Measurements from ENCODE around the gene FAM209B. TPM values are rescaled to one million over a fixed set of nuclear protein-coding genes. Genes with fewer than 3 reads are reported as not detected.

Gene FAM209B
- total RNA-seq, 1 experiment from 2014 or later: 0.92 TPM

- H3K27ac Mint-ChIP-seq: no peak overlapping the region
- Histone ChIP-seq H4K91ac (ENCODE audit: insufficient read length, low read depth, low read length) (no peak overlapping the region), H3K79me2 (ENCODE audit: insufficient read depth, low read length) (no peaks in the 10 kb centered on the region), H3K4ac (ENCODE audit: low read depth, low read length) (no peak overlapping the region), H4K8ac (replicated peaks; ENCODE audit: insufficient read length, low read depth, low read length) (no peak overlapping the region), H2BK120ac (ENCODE audit: low read depth, low read length, poor library complexity, severe bottlenecking) (no peak overlapping the region), H3K9me3 (ENCODE audit: control insufficient read depth, low read depth, low read length) (no peaks in the 10 kb centered on the region), H4K20me1 (ENCODE audit: control insufficient read depth, insufficient read depth, insufficient read length) (no peaks in the 10 kb centered on the region), H3K27ac (ENCODE audit: insufficient read length, low read depth, low read length) (no peak overlapping the region), H2BK12ac (ENCODE audit: insufficient read length, low read depth, low read length) (no peak overlapping the region), H2BK5ac (ENCODE audit: insufficient read length, low read length) (no peak overlapping the region), H3K4me2 (ENCODE audit: insufficient read depth, insufficient read length, low read length) (no peak overlapping the region), H2BK15ac (ENCODE audit: low read depth, low read length) (no peak overlapping the region), H3T11ph (ENCODE audit: low read length) (no peak overlapping the region), H3K56ac (ENCODE audit: insufficient read length, low read depth, low read length) (no peak overlapping the region), H3K23me2 (ENCODE audit: insufficient read length, low read depth, low read length, poor library complexity, severe bottlenecking) (no peaks in the 10 kb centered on the region), H3K4me1 (ENCODE audit: insufficient read depth, low read length) (no peaks in the 10 kb centered on the region), H3K23ac (ENCODE audit: insufficient read length, low read depth, low read length) (no peak overlapping the region), H2BK20ac (ENCODE audit: low read depth, low read length, poor library complexity, severe bottlenecking) (no peak overlapping the region), H3K9ac (ENCODE audit: extremely low read depth, insufficient read length, low read length) (no peak overlapping the region), H3K79me1 (ENCODE audit: insufficient read depth, low read depth, low read length, poor library complexity, severe bottlenecking) (no peaks in the 10 kb centered on the region), H3K18ac (ENCODE audit: insufficient read length, low read depth, low read length) (no peak overlapping the region), H2AFZ (ENCODE audit: low read length) (no peak overlapping the region), H3K27me3 (ENCODE audit: insufficient read depth, low read length) (no peaks in the 10 kb centered on the region), H4K5ac (ENCODE audit: insufficient read length, low read depth, low read length) (no peak overlapping the region), H2AK5ac (ENCODE audit: insufficient read length, low read length) (no peak overlapping the region), H3K14ac (ENCODE audit: insufficient read depth, low read length) (no peak overlapping the region)
- no peaks in the 10 kb centered on the region; a peak in 2 of 5 replicates for H3K9me3 Mint-ChIP-seq
- H3K36me3 Mint-ChIP-seq (ENCODE audit: insufficient read depth in 1 of 3, low read depth in 3 of 3): no peaks in the 10 kb centered on the region
- no CpG with 5 or more reads among the region's 9 CpGs for WGBS (ENCODE audit: extremely low coverage, insufficient read length, low lambda C conversion rate)
- H3K4me3 Mint-ChIP-seq: no peak overlapping the region
- peaks cover 2% of the 10 kb centered on the region; the same call in 1 of the 2 replicates for H3K27me3 Mint-ChIP-seq (ENCODE audit: low read depth)
- TF ChIP-seq, protein P1, sequence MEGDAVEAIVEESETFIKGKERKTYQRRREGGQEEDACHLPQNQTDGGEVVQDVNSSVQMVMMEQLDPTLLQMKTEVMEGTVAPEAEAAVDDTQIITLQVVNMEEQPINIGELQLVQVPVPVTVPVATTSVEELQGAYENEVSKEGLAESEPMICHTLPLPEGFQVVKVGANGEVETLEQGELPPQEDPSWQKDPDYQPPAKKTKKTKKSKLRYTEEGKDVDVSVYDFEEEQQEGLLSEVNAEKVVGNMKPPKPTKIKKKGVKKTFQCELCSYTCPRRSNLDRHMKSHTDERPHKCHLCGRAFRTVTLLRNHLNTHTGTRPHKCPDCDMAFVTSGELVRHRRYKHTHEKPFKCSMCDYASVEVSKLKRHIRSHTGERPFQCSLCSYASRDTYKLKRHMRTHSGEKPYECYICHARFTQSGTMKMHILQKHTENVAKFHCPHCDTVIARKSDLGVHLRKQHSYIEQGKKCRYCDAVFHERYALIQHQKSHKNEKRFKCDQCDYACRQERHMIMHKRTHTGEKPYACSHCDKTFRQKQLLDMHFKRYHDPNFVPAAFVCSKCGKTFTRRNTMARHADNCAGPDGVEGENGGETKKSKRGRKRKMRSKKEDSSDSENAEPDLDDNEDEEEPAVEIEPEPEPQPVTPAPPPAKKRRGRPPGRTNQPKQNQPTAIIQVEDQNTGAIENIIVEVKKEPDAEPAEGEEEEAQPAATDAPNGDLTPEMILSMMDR (conservative IDR thresholded peaks at IDR 0.05): no peak
- H3K4me1 Mint-ChIP-seq: no peaks in the 10 kb centered on the region
- no peak for DNase-seq
Measured at GRCh38 chr20:56542489-56543030, 9.5 kb downstream of the FAM209B start.
